HG02840 (cell line): ENCODE data around the gene PIK3CD.
A peak's percentile ranks its signal among the peaks of the same experiment; 100 is the strongest.

Experiments used
- ATAC-seq: cut with Tn5 transposase; IDR thresholded peaks from one replicate; pipeline ENCODE4 v1.9.1; 2021; ENCODE audit warnings: mild to moderate bottlenecking, moderate library complexity, moderate number of reproducible peaks; ENCODE audit not compliant: unreplicated experiment, low FRiP score

The PIK3CD gene

GRCh38 chr1:9715536-9716226 is 64.2 kb downstream of the PIK3CD start:
- ATAC-seq, result no peak

DNA sequence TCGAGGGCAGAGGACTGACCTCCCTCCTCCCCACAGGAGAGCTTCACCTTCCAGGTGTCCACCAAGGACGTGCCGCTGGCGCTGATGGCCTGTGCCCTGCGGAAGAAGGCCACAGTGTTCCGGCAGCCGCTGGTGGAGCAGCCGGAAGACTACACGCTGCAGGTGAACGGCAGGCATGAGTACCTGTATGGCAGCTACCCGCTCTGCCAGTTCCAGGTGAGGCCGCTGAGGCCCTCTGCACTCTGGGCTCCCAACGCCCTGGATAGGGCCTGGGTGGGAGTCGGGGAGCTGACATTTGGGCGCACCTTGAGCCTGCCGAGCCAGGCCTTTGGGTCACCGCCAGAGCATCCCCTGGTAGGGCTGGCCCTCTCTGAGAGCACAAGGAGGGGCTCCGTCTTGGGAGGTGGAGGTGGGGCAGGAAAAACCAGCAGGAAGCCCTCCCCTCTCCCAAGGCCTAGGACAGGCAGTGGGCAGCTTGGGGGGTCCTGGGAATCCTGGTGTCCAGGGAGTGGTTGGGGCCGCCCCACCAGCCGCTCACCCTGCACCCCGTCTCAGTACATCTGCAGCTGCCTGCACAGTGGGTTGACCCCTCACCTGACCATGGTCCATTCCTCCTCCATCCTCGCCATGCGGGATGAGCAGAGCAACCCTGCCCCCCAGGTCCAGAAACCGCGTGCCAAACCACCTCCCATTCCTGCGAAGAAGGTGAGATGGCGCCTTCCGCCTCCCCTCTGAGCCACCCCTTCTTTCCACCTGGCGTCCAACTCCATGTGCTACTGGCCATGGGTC is 65.1 kb downstream of the PIK3CD start:
- ATAC-seq, result no peak

DNA sequence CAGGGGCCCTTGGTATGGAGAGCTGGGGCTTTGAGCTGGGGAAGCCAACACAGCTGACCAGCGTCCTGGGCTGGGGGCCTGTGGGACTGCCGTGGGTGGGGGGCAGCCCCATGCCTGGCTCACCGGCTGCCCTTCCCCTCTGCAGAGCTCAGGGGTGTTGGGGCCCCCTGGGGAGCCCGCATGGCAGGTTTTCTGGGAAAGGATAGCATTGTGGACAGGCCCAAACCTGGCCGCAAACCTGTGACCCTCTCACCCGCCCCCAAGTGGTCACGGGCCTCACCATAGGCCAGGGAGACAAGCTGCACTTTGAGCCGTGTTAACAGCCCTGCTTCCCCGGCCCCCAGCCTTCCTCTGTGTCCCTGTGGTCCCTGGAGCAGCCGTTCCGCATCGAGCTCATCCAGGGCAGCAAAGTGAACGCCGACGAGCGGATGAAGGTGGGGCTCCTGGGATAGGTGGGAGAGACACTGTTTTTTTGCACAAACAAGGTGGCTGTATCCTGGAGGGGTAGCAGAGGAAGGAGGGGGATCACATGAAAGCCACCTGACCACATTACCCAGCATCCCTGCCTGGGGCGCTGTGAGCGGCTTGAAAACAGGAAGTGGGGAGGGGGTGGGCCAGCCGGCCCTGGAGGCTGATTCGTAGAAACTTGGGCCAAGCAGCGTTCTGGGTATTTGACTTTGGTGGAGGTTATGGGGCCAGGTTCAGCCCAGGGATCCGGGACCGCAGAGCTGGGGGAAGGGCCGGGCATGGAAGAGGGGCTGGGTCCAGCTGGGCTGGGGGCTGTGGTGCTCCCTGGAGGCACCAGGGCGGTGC is 65.9 kb downstream of the PIK3CD start:
- ATAC-seq, result peak; percentile 58

- ATAC-seq, result no peak
These were observed 66.6 kb downstream of the PIK3CD start for GRCh38 chr1:9718006-9718680.

- no peak for ATAC-seq
These were observed 68.6 kb downstream of the PIK3CD start for GRCh38 chr1:9719978-9720722.

DNA sequence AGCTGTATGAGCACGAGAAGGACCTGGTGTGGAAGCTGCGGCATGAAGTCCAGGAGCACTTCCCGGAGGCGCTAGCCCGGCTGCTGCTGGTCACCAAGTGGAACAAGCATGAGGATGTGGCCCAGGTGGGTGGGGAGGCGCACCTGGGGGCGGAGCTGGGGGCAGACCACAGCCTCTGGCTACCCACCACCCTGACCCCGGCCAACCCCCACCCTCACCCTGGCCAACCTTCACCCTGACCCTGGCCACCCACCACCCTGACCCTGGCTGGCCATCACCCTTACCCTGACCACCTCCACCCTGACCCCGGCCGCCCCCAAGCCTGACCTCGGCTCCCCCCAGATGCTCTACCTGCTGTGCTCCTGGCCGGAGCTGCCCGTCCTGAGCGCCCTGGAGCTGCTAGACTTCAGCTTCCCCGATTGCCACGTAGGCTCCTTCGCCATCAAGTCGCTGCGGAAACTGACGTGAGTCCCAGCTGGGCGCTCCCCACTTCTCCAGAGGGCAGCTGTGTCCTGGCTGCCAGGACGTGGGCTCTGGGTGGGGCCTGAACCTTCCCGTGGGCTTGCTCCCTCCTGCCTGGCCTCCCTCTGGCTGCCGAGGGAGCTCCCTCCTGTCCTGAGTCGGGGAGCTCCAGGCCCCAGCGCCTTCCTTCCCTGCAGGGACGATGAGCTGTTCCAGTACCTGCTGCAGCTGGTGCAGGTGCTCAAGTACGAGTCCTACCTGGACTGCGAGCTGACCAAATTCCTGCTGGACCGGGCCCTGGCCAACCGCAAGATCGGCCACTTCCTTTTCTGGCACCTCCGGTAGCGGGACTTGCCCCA is 69.5 kb downstream of the PIK3CD start:
- ATAC-seq, result no peak

GRCh38 chr1:9721606-9722377 is 70.3 kb downstream of the PIK3CD start:
- ATAC-seq, result no peak

GRCh38 chr1:9722378-9722749 is 70.8 kb downstream of the PIK3CD start:
- ATAC-seq, result no peak

GRCh38 chr1:9723068-9723805 is 71.7 kb downstream of the PIK3CD start:
- ATAC-seq, result no peak

DNA sequence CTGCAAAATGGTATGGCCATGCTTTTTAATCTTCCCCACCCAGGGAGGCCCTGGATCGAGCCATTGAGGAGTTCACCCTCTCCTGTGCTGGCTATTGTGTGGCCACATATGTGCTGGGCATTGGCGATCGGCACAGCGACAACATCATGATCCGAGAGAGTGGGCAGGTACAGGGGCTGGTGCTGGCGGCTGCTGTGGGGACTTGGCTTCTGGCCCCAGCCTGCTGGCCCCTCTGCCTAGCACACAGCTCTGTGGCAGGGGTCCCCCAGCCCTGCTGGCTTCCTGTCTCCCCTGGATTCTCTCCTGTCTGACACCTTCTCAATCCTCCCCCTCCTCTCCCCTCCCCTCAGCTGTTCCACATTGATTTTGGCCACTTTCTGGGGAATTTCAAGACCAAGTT is 72.4 kb downstream of the PIK3CD start:
- no peak for ATAC-seq

GRCh38 chr1:9724706-9725476 is 73.4 kb downstream of the PIK3CD start:
- no peak for ATAC-seq

GRCh38 chr1:9726406-9726805 is 74.9 kb downstream of the PIK3CD start:
- no peak for ATAC-seq

- ATAC-seq, result no peak
These were observed 75.5 kb downstream of the PIK3CD start for GRCh38 chr1:9726905-9727595.

GRCh38 chr1:9728451-9729295 is 77.1 kb downstream of the PIK3CD start:
- ATAC-seq, result no peak

GRCh38 chr1:9729523-9729922 is 78.0 kb downstream of the PIK3CD start:
- ATAC-seq, result no peak
